ENCODE measurements around the gene ACBD6.

The ACBD6 gene

GRCh38 chr1:180250499-180250770 lies 251.9 kb downstream of the ACBD6 start:
- TF ChIP-seq EZH2phosphoT487 (IDR thresholded peaks at IDR 0.05; ENCODE audit: borderline replicate concordance, low read length) (no peak), CTCF (IDR thresholded peaks at IDR 0.05; ENCODE audit: low read depth, low read length, poor library complexity, severe bottlenecking) (no peak)
- no peaks in the 10 kb centered on the region for H3F3A ChIP-seq (ENCODE audit: control insufficient read depth, insufficient read depth)
- H3K27me3 ChIP-seq (ENCODE audit: control insufficient read depth, low read length): no peaks in the 10 kb centered on the region
- no peaks in the 10 kb centered on the region for H3K79me2 ChIP-seq (ENCODE audit: control insufficient read depth, low read length)
- no peak overlapping the region for H3K27ac ChIP-seq (ENCODE audit: low read depth, low read length)
- no peaks in the 10 kb centered on the region for H3K36me3 ChIP-seq (ENCODE audit: control insufficient read depth, low read length)
- H3K9me2 ChIP-seq (replicated peaks; ENCODE audit: control insufficient read depth, low read length): no peaks in the 10 kb centered on the region
- H3K4me2 ChIP-seq (ENCODE audit: low read length): no peak overlapping the region
- H4K20me1 ChIP-seq (ENCODE audit: control insufficient read depth, insufficient read depth, low read depth, low read length): 0 out of 2 replicates have a peak, but pooled peaks cover 3% of the 10 kb centered on the region
- H3K9me3 ChIP-seq (ENCODE audit: control insufficient read depth, insufficient read depth, low read length): no peaks in the 10 kb centered on the region
- no peaks in the 10 kb centered on the region for H3K4me1 ChIP-seq (ENCODE audit: control insufficient read depth, low read length)
- no peak overlapping the region for H3K4me3 ChIP-seq (ENCODE audit: low read length)

GRCh38 chr1:180249725-180250498 lies 252.5 kb downstream of the ACBD6 start:
- Histone ChIP-seq H3K36me3 (ENCODE audit: control insufficient read depth, low read length) (no peaks in the 10 kb centered on the region), H3K27me3 (ENCODE audit: control insufficient read depth, low read length) (no peaks in the 10 kb centered on the region), H3K9me2 (replicated peaks; ENCODE audit: control insufficient read depth, low read length) (no peaks in the 10 kb centered on the region), H4K20me1 (ENCODE audit: control insufficient read depth, insufficient read depth, low read depth, low read length) (0 out of 2 replicates have a peak, but pooled peaks cover 3% of the 10 kb centered on the region), H3F3A (ENCODE audit: control insufficient read depth, insufficient read depth) (no peaks in the 10 kb centered on the region), H3K79me2 (ENCODE audit: control insufficient read depth, low read length) (no peaks in the 10 kb centered on the region), H3K4me3 (ENCODE audit: low read length) (no peak overlapping the region), H3K4me1 (ENCODE audit: control insufficient read depth, low read length) (no peaks in the 10 kb centered on the region), H3K4me2 (ENCODE audit: low read length) (no peak overlapping the region), H3K9me3 (ENCODE audit: control insufficient read depth, insufficient read depth, low read length) (no peaks in the 10 kb centered on the region), H3K27ac (ENCODE audit: low read depth, low read length) (no peak overlapping the region)
- no peak for TF ChIP-seq CTCF (IDR thresholded peaks at IDR 0.05; ENCODE audit: low read depth, low read length, poor library complexity, severe bottlenecking)
- no peak for TF ChIP-seq EZH2phosphoT487 (IDR thresholded peaks at IDR 0.05; ENCODE audit: borderline replicate concordance, low read length)

- Histone ChIP-seq H3K27me3 (ENCODE audit: control insufficient read depth, low read length) (no peaks in the 10 kb centered on the region), H3K4me3 (ENCODE audit: low read length) (no peak overlapping the region), H3K36me3 (ENCODE audit: control insufficient read depth, low read length) (no peaks in the 10 kb centered on the region), H3K4me1 (ENCODE audit: control insufficient read depth, low read length) (no peaks in the 10 kb centered on the region), H3F3A (ENCODE audit: control insufficient read depth, insufficient read depth) (no peaks in the 10 kb centered on the region), H4K20me1 (ENCODE audit: control insufficient read depth, insufficient read depth, low read depth, low read length) (0 out of 2 replicates have a peak, but pooled peaks cover 3% of the 10 kb centered on the region), H3K4me2 (ENCODE audit: low read length) (no peak overlapping the region), H3K27ac (ENCODE audit: low read depth, low read length) (no peak overlapping the region), H3K9me2 (replicated peaks; ENCODE audit: control insufficient read depth, low read length) (no peaks in the 10 kb centered on the region), H3K9me3 (ENCODE audit: control insufficient read depth, insufficient read depth, low read length) (no peaks in the 10 kb centered on the region), H3K79me2 (ENCODE audit: control insufficient read depth, low read length) (no peaks in the 10 kb centered on the region)
- TF ChIP-seq EZH2phosphoT487 (IDR thresholded peaks at IDR 0.05; ENCODE audit: borderline replicate concordance, low read length): no peak
- TF ChIP-seq CTCF (IDR thresholded peaks at IDR 0.05; ENCODE audit: low read depth, low read length, poor library complexity, severe bottlenecking): peak; percentile 48
These were observed 253.4 kb downstream of the ACBD6 start for GRCh38 chr1:180248731-180249681.

All from DOHH2 (cell line).